Osteoblast (primary cell): ENCODE data around the gene LRP8. TPM values are rescaled to one million over a fixed set of nuclear protein-coding genes. Genes with fewer than 3 reads are reported as not detected.
A peak's percentile ranks its signal among the peaks of the same experiment; 100 is the strongest.

Experiments used
- DNase-seq: peaks from one replicate; pipeline ENCODE4 v3.0.0; 2011; ENCODE audit warnings: low spot score, mixed read lengths; ENCODE audit not compliant: insufficient read length; ENCODE audit errors: missing footprints
- H2AFZ ChIP-seq: 2 replicates; pipeline ENCODE4 v1.6.0; 2011; ENCODE audit warnings: mild to moderate bottlenecking, low read length
- H3K27ac ChIP-seq: 2 replicates; pipeline ENCODE4 v1.5.1; 2011; ENCODE audit warnings: mild to moderate bottlenecking, low read depth, low read length, moderate library complexity
- H3K27me3 ChIP-seq: 2 replicates; pipeline ENCODE4 v1.6.0; 2012; ENCODE audit warnings: mild to moderate bottlenecking, control low read depth, inconsistent platforms, low read length, moderate library complexity; ENCODE audit not compliant: insufficient read depth
- H3K36me3 ChIP-seq: 2 replicates; pipeline ENCODE4 v1.5.1; 2011; ENCODE audit warnings: mild to moderate bottlenecking, low read length, control low read depth, moderate library complexity; ENCODE audit not compliant: insufficient read depth
- H3K4me1 ChIP-seq: 2 replicates; pipeline ENCODE4 v1.5.1; 2011; ENCODE audit warnings: mild to moderate bottlenecking, low read length, control low read depth, moderate library complexity; ENCODE audit not compliant: insufficient read depth
- H3K4me2 ChIP-seq: 2 replicates; pipeline ENCODE4 v1.6.0; 2011; ENCODE audit warnings: mild to moderate bottlenecking, low read length; ENCODE audit not compliant: insufficient read depth
- H3K4me3 ChIP-seq: fragments of 200-600 bp; sonication (generic); 3 replicates; pipeline ENCODE4 v1.5.1; 2012; ENCODE audit warnings: mild to moderate bottlenecking, low read length, inconsistent platforms; ENCODE audit not compliant: insufficient read depth
- H3K79me2 ChIP-seq: 2 replicates; pipeline ENCODE4 v1.6.0; 2012; ENCODE audit warnings: mild to moderate bottlenecking, low read length, control low read depth, inconsistent platforms; ENCODE audit not compliant: insufficient read depth
- H3K9me3 ChIP-seq: 2 replicates; pipeline ENCODE4 v1.5.1; 2011; ENCODE audit warnings: low read depth, low read length, control low read depth
- H4K20me1 ChIP-seq: 2 replicates; pipeline ENCODE4 v1.6.0; 2012; ENCODE audit warnings: mild to moderate bottlenecking, low read length, control low read depth; ENCODE audit not compliant: insufficient read depth
- CTCF ChIP-seq: IDR thresholded peaks from 2 replicates; pipeline ENCODE4 v1.5.1; 2011; ENCODE audit warnings: mild to moderate bottlenecking, low read depth, low read length, moderate library complexity; ENCODE audit errors: extremely low read depth
- total RNA-seq: library from RNA; depleted of rRNA; stranded (reverse); fragments of >200 nt; gene quantifications from 2 replicates; pipeline ENCODE4 v1.2.3, GENCODE V29; 2012

LRP8 gene
- total RNA-seq, 1 donor = 11.2 TPM

GRCh38 chr1:53325326-53326087 lies 2.4 kb downstream of the LRP8 start:
- Histone ChIP-seq H3K27me3 (no peaks in the 10 kb centered on the region), H2AFZ (peak overlapping the region; percentile 90), H3K27ac (peak overlapping the region; percentile 65), H3K79me2 (no peaks in the 10 kb centered on the region), H3K36me3 (peaks cover 10% of the 10 kb centered on the region), H3K4me1 (peaks cover 19% of the 10 kb centered on the region), H3K9me3 (no peaks in the 10 kb centered on the region), H3K4me3 (peak overlapping the region; percentile 80), H3K4me2 (peak overlapping the region; percentile 91), H4K20me1 (no peaks in the 10 kb centered on the region)
- DNase-seq = peak; percentile 74
- TF ChIP-seq CTCF = no peak

DNA sequence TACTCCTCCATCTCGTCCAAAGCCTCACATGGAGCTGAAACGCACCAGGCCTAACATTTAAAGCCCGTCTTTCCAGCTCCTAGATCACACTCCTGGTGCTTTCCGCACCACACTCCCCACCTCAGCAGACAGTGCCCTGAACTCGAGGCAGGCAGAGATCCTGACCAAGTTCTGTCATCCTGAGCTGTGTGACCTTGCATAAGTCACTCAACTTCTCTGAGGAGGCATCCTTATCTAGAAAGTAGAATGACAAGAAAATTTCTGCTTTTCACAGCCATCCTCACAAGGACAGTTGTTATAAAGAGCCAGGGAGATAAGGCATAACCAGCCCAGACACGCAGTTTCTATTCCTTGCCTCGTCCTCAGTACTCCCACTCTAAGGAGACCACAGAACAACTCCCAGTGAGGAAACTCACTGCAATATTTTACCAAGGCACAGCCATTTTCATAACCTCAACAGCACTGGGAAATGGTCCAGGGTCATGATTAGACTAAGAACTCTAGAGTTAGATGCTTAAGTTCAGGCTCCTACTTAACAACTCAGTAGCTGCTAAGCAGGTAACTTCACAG lies 3.1 kb downstream of the LRP8 start:
- Histone ChIP-seq H3K36me3 (peaks cover 10% of the 10 kb centered on the region), H3K27me3 (no peaks in the 10 kb centered on the region), H3K4me2 (no peak overlapping the region), H3K4me3 (no peak overlapping the region), H2AFZ (no peak overlapping the region), H3K4me1 (peaks cover 19% of the 10 kb centered on the region), H3K79me2 (no peaks in the 10 kb centered on the region), H3K27ac (no peak overlapping the region), H4K20me1 (no peaks in the 10 kb centered on the region), H3K9me3 (no peaks in the 10 kb centered on the region)
- no peak for TF ChIP-seq CTCF
- peak; percentile 79 for DNase-seq

- no peaks in the 10 kb centered on the region for H3K27me3 ChIP-seq
- TF ChIP-seq CTCF = no peak
- H3K4me2 ChIP-seq = no peak overlapping the region
- H3K36me3 ChIP-seq = peaks cover 10% of the 10 kb centered on the region
- DNase-seq = no peak
- no peaks in the 10 kb centered on the region for H4K20me1 ChIP-seq
- H3K9me3 ChIP-seq = no peaks in the 10 kb centered on the region
- no peak overlapping the region for H3K27ac ChIP-seq
- no peaks in the 10 kb centered on the region for H3K79me2 ChIP-seq
- H3K4me3 ChIP-seq = no peak overlapping the region
- no peak overlapping the region for H2AFZ ChIP-seq
- H3K4me1 ChIP-seq = peaks cover 19% of the 10 kb centered on the region
Observed at GRCh38 chr1:53324321-53324720, 3.5 kb downstream of the LRP8 start.

- H3K36me3 ChIP-seq = peaks cover 10% of the 10 kb centered on the region
- no peak overlapping the region for H3K4me2 ChIP-seq
- no peak overlapping the region for H3K4me3 ChIP-seq
- no peaks in the 10 kb centered on the region for H3K9me3 ChIP-seq
- H4K20me1 ChIP-seq = no peaks in the 10 kb centered on the region
- no peak overlapping the region for H3K27ac ChIP-seq
- TF ChIP-seq CTCF = no peak
- H3K27me3 ChIP-seq = no peaks in the 10 kb centered on the region
- H3K79me2 ChIP-seq = no peaks in the 10 kb centered on the region
- no peak overlapping the region for H2AFZ ChIP-seq
- peaks cover 19% of the 10 kb centered on the region for H3K4me1 ChIP-seq
- peak; percentile 46 for DNase-seq
Observed at GRCh38 chr1:53323316-53323715, 4.6 kb downstream of the LRP8 start.
